ENCODE results near the gene FAM81A.
A peak's percentile ranks its signal among the peaks of the same experiment; 100 is the strongest.
"Not testable (repeated sequence)": the region's sequence is repeated elsewhere in the genome, so short reads cannot be mapped to it uniquely, and the experiment has no call there.

Gene FAM81A

GRCh38 chr15:59437817-59438624 is at the start of gene FAM81A:
TSS of gene FAM81A (plus strand) at chr15:59438186. CDS start at chr15:59458627, 20,441 bp downstream.
- Mint-ChIP-seq H3K27me3 (peaks cover 77% of the 10 kb centered on the region), H3K27ac (no peak within 1 kb of the TSS), H3K9me3 (no peaks in the 10 kb centered on the region), H3K4me3 (peak within 1 kb of the TSS; percentile 81 to 82), H3K4me1 (peaks cover 17% of the 10 kb centered on the region)
- DNase-seq (peak; percentile 48 to 51), ATAC-seq (peak; percentile 88)

DNA sequence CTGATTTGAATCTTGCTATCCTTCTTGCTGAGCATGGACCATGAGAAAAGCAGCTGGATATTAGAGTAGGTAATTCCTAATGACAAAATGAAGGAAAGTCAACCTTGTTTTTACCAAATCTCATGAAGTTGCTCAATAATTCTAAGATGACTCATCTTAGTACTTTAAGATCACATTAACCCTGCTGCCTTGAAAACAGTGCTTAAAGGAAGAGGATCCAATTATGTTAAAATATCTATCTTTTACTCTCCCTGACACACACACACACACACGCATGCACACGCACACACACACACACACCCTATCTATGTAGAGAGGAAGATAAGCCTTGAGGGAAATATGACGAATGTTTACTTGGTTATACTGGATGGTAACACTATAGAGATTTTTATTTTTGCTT is 49.3 kb upstream of the FAM81A start:
- Mint-ChIP-seq H3K4me1 (peaks cover 10% of the 10 kb centered on the region), H3K27me3 (peaks cover 15% of the 10 kb centered on the region), H3K27ac (no peak overlapping the region), H3K9me3 (no peaks in the 10 kb centered on the region), H3K4me3 (no peak overlapping the region)
- ATAC-seq (no peak), DNase-seq (no peak)

DNA sequence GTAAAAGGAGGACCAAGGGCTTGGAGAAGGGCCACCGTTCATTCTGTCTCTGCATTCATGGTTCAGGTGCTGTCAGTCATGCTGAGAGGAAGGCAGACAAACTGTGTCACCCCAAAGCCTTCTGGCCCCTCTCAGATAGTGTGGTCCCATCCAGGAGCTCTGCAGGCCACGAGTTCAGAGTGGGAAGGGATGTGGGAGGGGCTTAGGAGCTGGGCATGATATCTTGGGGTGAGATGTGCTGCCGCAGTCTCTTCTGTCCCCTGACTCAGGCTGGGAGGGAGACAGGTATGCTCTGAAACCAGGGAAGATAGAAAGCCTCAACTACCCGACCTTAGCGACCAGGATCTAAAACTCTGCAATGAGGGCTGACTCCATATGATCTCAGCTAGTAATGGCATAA is 45.7 kb upstream of the FAM81A start:
- Mint-ChIP-seq H3K27me3 (peaks cover 16% of the 10 kb centered on the region), H3K9me3 (no peaks in the 10 kb centered on the region), H3K4me1 (peaks cover 4% of the 10 kb centered on the region), H3K4me3 (no peak overlapping the region), H3K27ac (no peak overlapping the region)
- DNase-seq (no peak), ATAC-seq (no peak)

GRCh38 chr15:59394166-59394661 is 43.8 kb upstream of the FAM81A start:
- no peak for ATAC-seq
- peaks cover 22% of the 10 kb centered on the region for H3K27me3 Mint-ChIP-seq
- no peaks in the 10 kb centered on the region for H3K9me3 Mint-ChIP-seq
- H3K4me3 Mint-ChIP-seq, result no peak overlapping the region
- peaks cover 8% of the 10 kb centered on the region for H3K4me1 Mint-ChIP-seq
- no peak for DNase-seq
- no peak overlapping the region for H3K27ac Mint-ChIP-seq

DNA sequence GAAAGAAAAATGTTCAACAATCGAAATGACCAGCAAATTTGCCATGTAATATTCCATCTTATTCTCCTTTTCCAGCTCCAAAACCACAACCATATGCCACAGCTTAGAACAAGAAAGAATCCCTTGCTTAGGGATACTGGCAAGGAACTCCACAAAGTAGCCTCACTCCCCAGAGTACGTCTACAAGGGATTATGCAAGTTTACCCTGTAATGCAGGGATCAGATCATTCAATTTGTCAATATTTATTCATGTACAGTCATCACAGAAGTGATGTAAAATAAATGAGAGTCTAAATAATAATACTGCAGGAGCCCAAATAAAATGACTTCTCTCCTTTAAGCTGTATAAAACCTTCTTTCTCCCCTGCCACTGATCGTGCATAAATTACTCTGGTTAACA is 41.8 kb upstream of the FAM81A start:
- no peak overlapping the region for H3K27ac Mint-ChIP-seq
- H3K4me1 Mint-ChIP-seq, result peaks cover 13% of the 10 kb centered on the region
- H3K9me3 Mint-ChIP-seq, result no peaks in the 10 kb centered on the region
- no peak for DNase-seq
- no peak for ATAC-seq
- H3K27me3 Mint-ChIP-seq, result peaks cover 39% of the 10 kb centered on the region
- H3K4me3 Mint-ChIP-seq, result no peak overlapping the region

GRCh38 chr15:59396679-59397078 is 41.3 kb upstream of the FAM81A start:
- Mint-ChIP-seq H3K9me3 (no peaks in the 10 kb centered on the region), H3K4me3 (no peak overlapping the region), H3K4me1 (peaks cover 13% of the 10 kb centered on the region), H3K27ac (no peak overlapping the region), H3K27me3 (peaks cover 43% of the 10 kb centered on the region)
- no peak for ATAC-seq
- no peak for DNase-seq

DNA sequence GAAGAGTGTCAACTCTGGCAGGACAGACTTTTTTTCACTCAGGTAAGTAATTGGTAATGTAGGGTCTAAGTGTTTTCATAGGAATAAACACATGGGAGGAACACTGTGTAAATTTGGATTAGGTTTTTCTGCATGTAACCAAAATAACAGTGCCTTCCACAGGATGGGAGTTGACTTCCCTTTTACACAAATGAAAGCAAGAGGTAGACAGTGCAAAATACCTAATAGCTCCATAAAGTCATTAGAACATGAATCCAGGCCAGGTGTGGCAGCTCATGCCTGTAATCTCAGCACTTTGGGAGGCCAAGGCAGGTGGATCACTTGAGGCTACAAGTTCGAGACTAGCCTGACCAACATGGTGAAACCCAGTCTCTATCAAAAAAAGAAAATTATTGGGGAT is 39.8 kb upstream of the FAM81A start:
- Mint-ChIP-seq H3K9me3 (no peaks in the 10 kb centered on the region), H3K27ac (no peak overlapping the region), H3K4me1 (peaks cover 13% of the 10 kb centered on the region), H3K27me3 (peaks cover 48% of the 10 kb centered on the region), H3K4me3 (no peak overlapping the region)
- DNase-seq (no peak), ATAC-seq (no peak)

DNA sequence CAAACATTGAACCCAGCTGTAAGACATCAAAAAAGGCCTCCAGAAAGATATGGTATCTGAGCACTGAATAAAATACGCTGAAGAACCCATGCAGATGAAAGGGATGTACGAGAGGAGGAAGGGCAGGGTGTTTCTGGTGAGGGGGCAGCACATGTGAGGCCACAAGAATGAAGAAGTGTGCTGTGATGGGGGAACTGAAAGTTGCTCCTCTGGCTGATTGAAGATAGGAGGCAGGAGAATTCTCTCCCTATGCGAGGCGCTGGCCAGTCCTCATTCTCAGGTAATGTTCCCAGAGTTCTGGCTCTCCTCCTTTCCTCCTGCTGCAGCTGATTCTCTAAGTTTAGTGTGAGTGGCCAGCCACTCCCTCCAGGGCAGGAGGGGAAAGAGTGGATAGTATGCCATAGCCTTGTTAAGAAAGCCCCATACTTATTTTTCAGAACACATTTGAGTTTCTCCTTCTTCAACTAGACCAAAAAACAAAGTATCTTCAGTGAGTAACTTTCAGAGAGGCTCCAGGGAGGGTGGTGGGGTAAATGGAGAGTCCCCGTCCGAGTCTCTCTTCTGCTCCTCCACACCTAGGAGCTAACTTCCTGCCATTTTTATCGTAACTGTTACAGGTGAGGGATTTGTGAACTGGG is 38.4 kb upstream of the FAM81A start:
- H3K27me3 Mint-ChIP-seq, result peaks cover 48% of the 10 kb centered on the region
- H3K27ac Mint-ChIP-seq, result no peak overlapping the region
- H3K4me1 Mint-ChIP-seq, result peaks cover 9% of the 10 kb centered on the region
- DNase-seq (no peak), ATAC-seq (no peak)
- no peaks in the 10 kb centered on the region for H3K9me3 Mint-ChIP-seq
- no peak overlapping the region for H3K4me3 Mint-ChIP-seq

DNA sequence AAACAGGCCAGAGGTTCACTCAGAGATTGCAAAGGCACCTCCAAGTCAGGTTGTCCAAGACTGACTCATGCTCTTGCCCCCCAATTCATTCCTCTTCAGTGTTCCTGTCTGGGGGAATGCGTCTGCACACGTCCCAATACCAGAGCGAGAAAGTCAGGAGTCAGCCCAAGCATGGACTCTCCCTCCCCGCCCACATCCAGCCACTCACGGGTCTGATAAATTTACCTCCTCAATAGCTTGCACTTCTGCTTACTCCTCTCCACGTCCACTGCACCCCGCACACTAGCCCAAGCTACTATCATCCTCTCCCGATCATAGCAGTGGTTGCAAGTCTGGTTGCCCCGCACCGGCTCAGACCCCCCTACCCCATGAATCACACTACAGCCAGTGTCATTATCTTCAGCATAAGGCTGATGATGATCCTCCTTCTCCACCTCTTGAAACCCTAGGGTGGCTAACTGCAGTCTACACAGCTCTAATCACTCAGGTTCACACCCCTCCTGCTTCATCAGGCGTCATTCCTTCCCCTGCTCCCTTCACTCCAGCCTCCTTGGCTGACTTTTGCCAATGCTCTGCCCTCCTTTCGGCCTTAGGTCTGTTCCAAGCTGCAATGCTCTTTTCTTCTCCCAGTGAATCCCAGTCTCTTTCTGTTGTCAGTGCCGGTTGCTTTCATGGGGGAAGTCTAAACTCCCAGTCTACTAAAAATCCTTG is 37.7 kb upstream of the FAM81A start:
- no peak for DNase-seq
- peaks cover 48% of the 10 kb centered on the region for H3K27me3 Mint-ChIP-seq
- peaks cover 9% of the 10 kb centered on the region for H3K4me1 Mint-ChIP-seq
- no peak for ATAC-seq
- no peak overlapping the region for H3K27ac Mint-ChIP-seq
- H3K4me3 Mint-ChIP-seq, result no peak overlapping the region
- no peaks in the 10 kb centered on the region for H3K9me3 Mint-ChIP-seq

- ATAC-seq, H3K9me3 Mint-ChIP-seq, DNase-seq, H3K4me1 Mint-ChIP-seq, H3K27ac Mint-ChIP-seq, H3K4me3 Mint-ChIP-seq: not testable (repeated sequence)
- H3K27me3 Mint-ChIP-seq, result peaks cover 50% of the 10 kb centered on the region
Observed at GRCh38 chr15:59401051-59401823, 36.7 kb upstream of the FAM81A start.

GRCh38 chr15:59401824-59402569 is 36.0 kb upstream of the FAM81A start:
- ATAC-seq (no peak), DNase-seq (no peak)
- peaks cover 43% of the 10 kb centered on the region for H3K27me3 Mint-ChIP-seq
- H3K4me1 Mint-ChIP-seq, result peaks cover 9% of the 10 kb centered on the region
- no peak overlapping the region for H3K27ac Mint-ChIP-seq
- no peaks in the 10 kb centered on the region for H3K9me3 Mint-ChIP-seq
- no peak overlapping the region for H3K4me3 Mint-ChIP-seq

DNA sequence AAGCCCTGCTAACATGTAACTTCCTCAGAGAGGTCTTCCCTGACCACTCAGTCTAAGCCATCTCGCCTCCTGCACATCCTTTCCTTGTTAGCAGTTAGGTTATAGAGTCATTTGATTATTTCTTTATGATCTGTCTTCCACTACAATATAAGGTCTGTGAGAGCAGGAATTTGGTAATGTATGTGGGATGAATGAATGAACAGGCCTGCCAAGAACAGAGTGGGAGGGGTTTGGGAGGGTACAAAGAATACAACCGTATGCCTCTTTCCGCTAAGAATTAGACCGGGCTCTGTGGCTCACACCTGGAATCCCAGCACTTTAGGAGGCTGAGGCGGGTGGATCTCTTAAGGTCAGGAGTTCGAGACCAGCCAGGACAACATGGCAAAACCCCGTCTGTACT is 32.9 kb upstream of the FAM81A start:
- H3K9me3 Mint-ChIP-seq, result no peaks in the 10 kb centered on the region
- peaks cover 3% of the 10 kb centered on the region for H3K4me1 Mint-ChIP-seq
- DNase-seq (no peak), ATAC-seq (no peak)
- peaks cover 34% of the 10 kb centered on the region for H3K27me3 Mint-ChIP-seq
- H3K4me3 Mint-ChIP-seq, result no peak overlapping the region
- H3K27ac Mint-ChIP-seq, result no peak overlapping the region

GRCh38 chr15:59406446-59406845 is 31.5 kb upstream of the FAM81A start:
- peaks cover 23% of the 10 kb centered on the region for H3K27me3 Mint-ChIP-seq
- ATAC-seq (no peak), DNase-seq (no peak)
- no peaks in the 10 kb centered on the region for H3K9me3 Mint-ChIP-seq
- no peak overlapping the region for H3K4me3 Mint-ChIP-seq
- peaks cover 17% of the 10 kb centered on the region for H3K4me1 Mint-ChIP-seq
- no peak overlapping the region for H3K27ac Mint-ChIP-seq

DNA sequence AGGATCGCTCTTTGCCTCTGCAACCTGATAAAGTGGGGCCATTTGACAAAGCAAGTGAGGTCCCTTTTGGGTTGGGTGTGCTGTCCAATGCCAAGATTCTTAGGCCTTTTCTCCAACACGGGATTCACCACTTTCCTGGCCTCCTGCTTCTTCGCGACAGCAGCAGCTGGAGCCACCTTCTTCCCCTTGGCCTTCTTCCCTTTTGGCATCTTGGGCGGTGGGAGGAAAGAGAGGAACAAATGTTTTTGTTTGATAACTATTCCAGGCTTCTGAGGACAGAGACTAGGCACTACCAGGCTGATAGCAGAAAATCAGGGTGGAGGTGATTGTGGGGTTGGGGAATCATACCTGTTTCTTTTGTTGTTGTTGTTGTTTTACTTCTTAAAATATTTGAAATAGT is 30.0 kb upstream of the FAM81A start:
- H3K27ac Mint-ChIP-seq, result no peak overlapping the region
- peaks cover 32% of the 10 kb centered on the region for H3K4me1 Mint-ChIP-seq

More for the DNA sequence above, 30.0 kb upstream of the FAM81A start:
- no peaks in the 10 kb centered on the region for H3K9me3 Mint-ChIP-seq
- DNase-seq (no peak), ATAC-seq (no peak)
- peaks cover 16% of the 10 kb centered on the region for H3K27me3 Mint-ChIP-seq
- no peak overlapping the region for H3K4me3 Mint-ChIP-seq
